AG04449 (cell line): ENCODE results near the gene SCLT1.

Experiments used
- CTCF ChIA-PET: fragments of 350-600 bp; formaldehyde crosslinking; extraction: SDS; loops from one replicate; lab custom pipeline; 2021; ENCODE audit warnings: antibody characterized with exemption; lab: Yijun Ruan, JAX
- POLR2A ChIA-PET: fragments of 400-600, 350-600 bp; formaldehyde crosslinking; extraction: SDS; loops from one replicate; lab custom pipeline; 2020; ENCODE audit warnings: antibody characterized with exemption, inconsistent platforms; lab: Yijun Ruan, JAX
- DNase-seq: peaks from one replicate; pipeline ENCODE4 v3.0.0-alpha.2; 2010; ENCODE audit warnings: low read depth, low spot score
- H3K4me3 ChIP-seq: 2 replicates; pipeline ENCODE4 v1.5.1; 2011; ENCODE audit warnings: low read depth, mild to moderate bottlenecking, control low read depth, low read length
- CTCF ChIP-seq: IDR thresholded peaks from one replicate; pipeline ENCODE4 v1.5.1; 2011; ENCODE audit warnings: mild to moderate bottlenecking, moderate library complexity, low read length, control low read depth, inconsistent platforms; ENCODE audit not compliant: insufficient read depth; ENCODE audit errors: missing control alignments

The SCLT1 gene

GRCh38 chr4:129014566-129015509 lies 78.5 kb downstream of the SCLT1 start:
- TF ChIP-seq CTCF = no peak
- ChIA-PET CTCF (no interaction called here), POLR2A (no interaction called here)
- no peak for DNase-seq
- no peak overlapping the region for H3K4me3 ChIP-seq

GRCh38 chr4:129008096-129008495 lies 85.2 kb downstream of the SCLT1 start:
- no peak for TF ChIP-seq CTCF
- ChIA-PET CTCF (no interaction called here), POLR2A (no interaction called here)
- no peak overlapping the region for H3K4me3 ChIP-seq
- DNase-seq = no peak

- DNase-seq = no peak
- TF ChIP-seq CTCF = no peak
- no peak overlapping the region for H3K4me3 ChIP-seq
- ChIA-PET CTCF (no interaction called here), POLR2A (no interaction called here)
Observed at GRCh38 chr4:128986908-128987307, 106.4 kb downstream of the SCLT1 start.

GRCh38 chr4:128986019-128986418 lies 107.3 kb downstream of the SCLT1 start:
- CTCF ChIA-PET = no interaction called here
- POLR2A ChIA-PET = no interaction called here
- DNase-seq = no peak
- TF ChIP-seq CTCF = no peak
- H3K4me3 ChIP-seq = no peak overlapping the region

GRCh38 chr4:128983771-128984485 lies 109.4 kb downstream of the SCLT1 start:
- CTCF ChIA-PET = no interaction called here
- no peak for DNase-seq
- POLR2A ChIA-PET = no interaction called here
- H3K4me3 ChIP-seq = no peak overlapping the region
- no peak for TF ChIP-seq CTCF

- no peak for DNase-seq
- H3K4me3 ChIP-seq = no peak overlapping the region
- ChIA-PET POLR2A (no interaction called here), CTCF (no interaction called here)
- TF ChIP-seq CTCF = no peak
Observed at GRCh38 chr4:128981377-128981776, 112.0 kb downstream of the SCLT1 start.
